Progenitor cell of endocrine pancreas (in vitro differentiated cells): ENCODE results near the gene HAGHL. TPM values are rescaled to one million over a fixed set of nuclear protein-coding genes. Genes with fewer than 3 reads are reported as not detected.

ENCODE experiments used
- DNase-seq: peaks from one replicate; pipeline ENCODE4 v3.0.0; 2021; ENCODE audit warnings: low spot score; ENCODE audit not compliant: unreplicated experiment
- H3K27ac Mint-ChIP-seq: 2 replicates; pipeline ENCODE4 v1.8.0; 2021; ENCODE audit warnings: mild to moderate bottlenecking, moderate library complexity, mixed read lengths
- H3K27me3 Mint-ChIP-seq: 2 replicates; pipeline ENCODE4 v1.8.0; 2021; ENCODE audit warnings: mixed read lengths
- H3K36me3 Mint-ChIP-seq: 2 replicates; pipeline ENCODE4 v1.8.0; 2022; ENCODE audit warnings: mixed read lengths; ENCODE audit not compliant: insufficient read depth
- H3K4me1 Mint-ChIP-seq: 2 replicates; pipeline ENCODE4 v1.8.0; 2021; ENCODE audit warnings: low read depth, mixed read lengths
- H3K4me3 Mint-ChIP-seq: 2 replicates; pipeline ENCODE4 v1.8.0; 2021; ENCODE audit warnings: low read depth, mild to moderate bottlenecking, moderate library complexity, mixed read lengths
- H3K9me3 Mint-ChIP-seq: 2 replicates; pipeline ENCODE4 v1.8.0; 2021; ENCODE audit warnings: low read depth, mixed read lengths
- total RNA-seq: library from RNA; stranded (reverse); gene quantifications from 2 replicates; pipeline ENCODE4 v1.2.1, GENCODE V29; 2021
- TF ChIP-seq, protein P1 (sequence below): fragments of 200-600 bp; sonication (generic); IDR thresholded peaks from one replicate; pipeline ENCODE4 v1.5.0; 2021; ENCODE audit warnings: antibody characterized with exemption, mild to moderate bottlenecking; ENCODE audit not compliant: unreplicated experiment

Gene HAGHL
- total RNA-seq, 1 donor from 2014 or later, result 8.1 TPM

DNA sequence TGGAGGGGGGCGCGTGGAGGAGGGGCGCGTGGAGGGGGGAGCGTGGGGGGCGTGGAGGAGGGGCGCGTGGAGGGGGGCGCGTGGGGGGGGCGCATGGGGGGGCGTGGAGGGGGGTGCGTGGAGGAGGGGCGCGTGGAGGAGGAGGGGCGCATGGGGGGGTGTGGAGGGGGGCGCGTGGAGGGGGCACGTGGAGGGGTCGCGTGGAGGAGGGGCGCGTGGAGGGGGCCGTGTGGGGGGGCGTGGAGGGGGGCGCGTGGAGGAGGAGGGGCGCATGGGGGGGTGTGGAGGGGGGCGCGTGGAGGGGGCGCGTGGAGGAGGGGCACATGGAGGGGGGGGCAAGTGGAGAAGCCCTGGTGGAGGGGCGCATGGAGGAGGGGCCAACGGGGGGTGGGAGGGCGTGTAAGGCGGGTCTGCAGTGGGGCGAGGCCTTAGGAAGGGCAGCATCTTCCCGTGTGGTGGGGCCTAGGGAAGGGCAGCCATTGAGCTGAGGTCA lies 40.9 kb downstream of the HAGHL start:
- no peaks in the 10 kb centered on the region for H3K36me3 Mint-ChIP-seq
- TF ChIP-seq, protein P1, sequence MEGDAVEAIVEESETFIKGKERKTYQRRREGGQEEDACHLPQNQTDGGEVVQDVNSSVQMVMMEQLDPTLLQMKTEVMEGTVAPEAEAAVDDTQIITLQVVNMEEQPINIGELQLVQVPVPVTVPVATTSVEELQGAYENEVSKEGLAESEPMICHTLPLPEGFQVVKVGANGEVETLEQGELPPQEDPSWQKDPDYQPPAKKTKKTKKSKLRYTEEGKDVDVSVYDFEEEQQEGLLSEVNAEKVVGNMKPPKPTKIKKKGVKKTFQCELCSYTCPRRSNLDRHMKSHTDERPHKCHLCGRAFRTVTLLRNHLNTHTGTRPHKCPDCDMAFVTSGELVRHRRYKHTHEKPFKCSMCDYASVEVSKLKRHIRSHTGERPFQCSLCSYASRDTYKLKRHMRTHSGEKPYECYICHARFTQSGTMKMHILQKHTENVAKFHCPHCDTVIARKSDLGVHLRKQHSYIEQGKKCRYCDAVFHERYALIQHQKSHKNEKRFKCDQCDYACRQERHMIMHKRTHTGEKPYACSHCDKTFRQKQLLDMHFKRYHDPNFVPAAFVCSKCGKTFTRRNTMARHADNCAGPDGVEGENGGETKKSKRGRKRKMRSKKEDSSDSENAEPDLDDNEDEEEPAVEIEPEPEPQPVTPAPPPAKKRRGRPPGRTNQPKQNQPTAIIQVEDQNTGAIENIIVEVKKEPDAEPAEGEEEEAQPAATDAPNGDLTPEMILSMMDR, result no peak
- DNase-seq, result no peak
- H3K27me3 Mint-ChIP-seq, result no peaks in the 10 kb centered on the region
- no peaks in the 10 kb centered on the region for H3K4me1 Mint-ChIP-seq
- H3K9me3 Mint-ChIP-seq, result no peaks in the 10 kb centered on the region
- no peak overlapping the region for H3K27ac Mint-ChIP-seq
- H3K4me3 Mint-ChIP-seq, result no peak overlapping the region

DNA sequence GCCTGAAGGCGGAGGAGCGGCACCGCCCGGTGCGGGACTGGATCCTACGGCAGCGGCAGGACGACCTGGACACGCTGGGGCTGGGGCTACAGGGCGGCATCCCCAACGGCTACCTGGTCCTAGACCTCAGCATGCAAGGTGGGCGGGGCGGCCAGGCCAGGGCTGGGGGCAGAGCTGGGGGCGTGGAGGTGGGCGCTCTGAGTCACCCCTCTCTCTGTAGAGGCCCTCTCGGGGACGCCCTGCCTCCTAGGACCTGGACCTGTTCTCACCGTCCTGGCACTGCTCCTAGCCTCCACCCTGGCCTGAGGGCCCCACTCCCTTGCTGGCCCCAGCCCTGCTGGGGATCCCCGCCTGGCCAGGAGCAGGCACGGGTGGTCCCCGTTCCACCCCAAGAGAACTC lies 41.5 kb downstream of the HAGHL start:
- no peak overlapping the region for H3K4me3 Mint-ChIP-seq
- H3K27ac Mint-ChIP-seq, result no peak overlapping the region
- H3K9me3 Mint-ChIP-seq, result no peaks in the 10 kb centered on the region
- H3K36me3 Mint-ChIP-seq, result no peaks in the 10 kb centered on the region
- H3K27me3 Mint-ChIP-seq, result no peaks in the 10 kb centered on the region
- no peaks in the 10 kb centered on the region for H3K4me1 Mint-ChIP-seq
- no peak for DNase-seq
- TF ChIP-seq, protein P1, result no peak

DNA sequence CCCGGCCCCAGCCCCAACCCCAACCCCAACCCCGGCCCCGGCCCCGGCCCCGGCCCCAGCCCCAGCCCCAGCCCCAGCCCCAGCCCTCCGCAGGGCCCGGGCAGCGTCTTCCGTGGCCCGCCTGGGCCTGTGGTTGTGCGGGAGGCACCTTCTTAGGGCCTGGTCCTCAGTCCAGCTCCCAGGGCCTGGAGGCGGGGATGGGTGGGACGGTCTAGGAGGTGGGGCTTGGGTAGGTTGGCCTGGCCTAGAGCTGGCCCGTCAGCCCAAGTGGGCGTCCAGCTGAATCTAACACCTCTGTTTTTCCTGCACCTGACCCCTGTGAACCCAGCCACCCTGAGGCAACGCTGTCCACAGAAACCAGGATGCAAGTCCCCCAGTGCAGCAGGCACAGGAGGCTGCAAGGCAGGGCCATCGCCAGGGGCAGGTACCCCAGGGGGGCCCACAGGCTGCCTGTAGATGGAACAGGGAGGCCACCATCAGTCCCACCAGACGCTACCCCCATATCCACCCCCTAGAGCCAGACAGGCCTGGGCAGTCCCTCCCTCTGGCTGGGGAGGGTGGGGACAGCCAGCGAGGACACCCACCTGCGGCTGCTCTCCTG lies 42.4 kb downstream of the HAGHL start:
- Mint-ChIP-seq H3K4me3 (no peak overlapping the region), H3K27ac (no peak overlapping the region), H3K36me3 (no peaks in the 10 kb centered on the region), H3K27me3 (no peaks in the 10 kb centered on the region), H3K9me3 (no peaks in the 10 kb centered on the region), H3K4me1 (no peaks in the 10 kb centered on the region)
- TF ChIP-seq, protein P1, result no peak
- no peak for DNase-seq

DNA sequence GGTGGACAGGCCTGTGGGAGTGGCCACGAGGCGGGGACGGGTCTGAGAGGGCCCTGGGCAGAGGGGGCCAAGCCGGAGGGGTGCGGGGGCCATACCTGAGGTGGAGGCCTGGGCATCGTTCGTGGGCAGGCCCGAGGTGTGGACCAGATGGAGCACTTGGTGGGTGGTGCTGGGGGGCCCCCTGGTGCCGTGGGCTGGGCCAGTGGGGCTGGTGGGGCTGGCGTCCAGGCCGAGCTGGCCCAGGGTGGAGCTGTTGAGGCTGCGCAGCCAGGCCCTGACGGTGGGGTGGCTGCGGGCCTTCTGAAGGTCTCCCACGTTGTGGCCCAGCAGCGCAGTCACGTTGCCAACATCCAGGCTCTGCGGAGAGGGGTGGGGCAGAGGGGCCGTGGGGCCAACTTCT lies 43.0 kb downstream of the HAGHL start:
- Mint-ChIP-seq H3K9me3 (no peaks in the 10 kb centered on the region), H3K4me1 (no peaks in the 10 kb centered on the region), H3K27ac (no peak overlapping the region), H3K36me3 (no peaks in the 10 kb centered on the region), H3K27me3 (no peaks in the 10 kb centered on the region), H3K4me3 (no peak overlapping the region)
- no peak for DNase-seq
- TF ChIP-seq, protein P1, result no peak

DNA sequence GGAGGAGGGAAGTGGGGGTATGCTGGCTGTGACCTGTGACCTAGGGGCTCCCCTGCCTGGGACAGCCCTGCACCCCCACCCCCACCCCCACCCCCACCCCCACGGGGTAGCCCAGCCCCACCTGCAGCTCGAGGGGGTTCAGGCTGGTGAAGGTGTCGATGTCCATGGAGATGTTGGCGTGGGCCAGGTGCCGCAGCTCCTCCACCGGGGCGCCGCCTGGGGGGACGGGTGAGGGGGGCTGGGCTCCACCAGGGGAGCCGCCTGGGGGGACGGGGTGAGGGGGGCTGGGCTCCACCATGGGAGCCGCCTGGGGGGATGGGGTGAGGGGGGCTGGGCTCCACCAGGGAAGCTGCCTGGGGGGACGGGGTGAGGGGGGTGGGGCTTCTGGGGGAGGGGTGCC lies 43.5 kb downstream of the HAGHL start:
- TF ChIP-seq, protein P1, result no peak
- no peaks in the 10 kb centered on the region for H3K9me3 Mint-ChIP-seq

More for the DNA sequence above, 43.5 kb downstream of the HAGHL start:
- no peaks in the 10 kb centered on the region for H3K4me1 Mint-ChIP-seq
- no peaks in the 10 kb centered on the region for H3K27me3 Mint-ChIP-seq
- H3K36me3 Mint-ChIP-seq, result no peaks in the 10 kb centered on the region
- H3K27ac Mint-ChIP-seq, result no peak overlapping the region
- DNase-seq, result no peak
- H3K4me3 Mint-ChIP-seq, result no peak overlapping the region
